Mucosa of descending colon (tissue), 3 donors: ENCODE measurements around the gene PUSL1. TPM values are rescaled to one million over a fixed set of nuclear protein-coding genes. Genes with fewer than 3 reads are reported as not detected.

Experiments
- ATAC-seq: fragments of 200-7000 bp; cut with Tn5 transposase; one replicate; pipeline ENCODE4 v1.9.1; 2020; ENCODE audit warnings: mild to moderate bottlenecking, moderate library complexity
- DNase-seq, 3 donors: peaks; one replicate each; pipeline ENCODE4 v3.0.0-alpha.2; 2020
- H3K36me3 ChIP-seq: fragments of 200-600 bp; one replicate; pipeline ENCODE4 v1.8.0; 2021; ENCODE audit warnings: low read depth, mild to moderate bottlenecking
- H3K4me1 ChIP-seq: fragments of 200-600 bp; one replicate; pipeline ENCODE4 v1.8.0; 2021; ENCODE audit warnings: low read depth, mild to moderate bottlenecking
- H3K4me3 ChIP-seq: fragments of 200-600 bp; one replicate; pipeline ENCODE4 v1.8.0; 2021; ENCODE audit warnings: mild to moderate bottlenecking
- H3K9me3 ChIP-seq: fragments of 200-600 bp; one replicate; pipeline ENCODE4 v1.8.0; 2021; ENCODE audit warnings: mild to moderate bottlenecking
- CTCF ChIP-seq: fragments of 200-600 bp; IDR thresholded peaks from one replicate; pipeline ENCODE4 v1.8.0; 2022; ENCODE audit warnings: antibody characterized with exemption, mild to moderate bottlenecking
- intact Hi-C, 2 donors: fragments of 100-400 bp; cut with DNase I in 1 of 2; cut with micrococcal nuclease in 1 of 2; formaldehyde crosslinking; loops; one replicate each; pipeline versions ENCODE4 v1.11.0 to v1.11.1; 2022; cut with DNase I, micrococcal nuclease
- total RNA-seq, 3 donors: library from RNA; stranded (reverse); fragmentation: NEBNext Ultra II Directional in 2 of 3; extraction: Animal tissue kit (Norgen Biotek cat#: 25700) in 2 of 3; gene quantifications; one replicate each; pipeline versions ENCODE4 v1.2.1 to v1.2.4, GENCODE V29; 2021 to 2023
- donor health status: DM: no; HTN: no; CAD: no; lungs with moderate emphysema.
- donor health status: DM: no; HTN: no; CAD: no.
- donor health status: DM: no; HTN: yes; CAD: no.

The PUSL1 gene
- total RNA-seq, 3 donors from 2014 or later: 12.4 to 15.9 (median 15.4) TPM

GRCh38 chr1:1346501-1346890 lies 38.1 kb downstream of the PUSL1 start:
- H3K4me3 ChIP-seq: no peak overlapping the region
- intact Hi-C loops: no loop called here
- no peak for ATAC-seq
- no peak for TF ChIP-seq CTCF
- H3K9me3 ChIP-seq: no peaks in the 10 kb centered on the region
- H3K4me1 ChIP-seq: peaks cover 29% of the 10 kb centered on the region
- DNase-seq: no peak
- H3K36me3 ChIP-seq: no peaks in the 10 kb centered on the region

- ATAC-seq (no peak), DNase-seq (no peak)
- intact Hi-C loops: no loop called here
- H3K4me3 ChIP-seq: no peak overlapping the region
- no peak for TF ChIP-seq CTCF
- H3K4me1 ChIP-seq: peaks cover 29% of the 10 kb centered on the region
- no peaks in the 10 kb centered on the region for H3K9me3 ChIP-seq
- no peaks in the 10 kb centered on the region for H3K36me3 ChIP-seq
These were observed 38.7 kb downstream of the PUSL1 start for GRCh38 chr1:1347026-1347595.

- Histone ChIP-seq H3K4me1 (peaks cover 29% of the 10 kb centered on the region), H3K9me3 (no peaks in the 10 kb centered on the region), H3K36me3 (no peaks in the 10 kb centered on the region), H3K4me3 (no peak overlapping the region)
- ATAC-seq (peak; percentile 67), DNase-seq (peak; percentile 81 to 83 (median 81))
- TF ChIP-seq CTCF: no peak
- intact Hi-C loops: no loop called here
These were observed 39.4 kb downstream of the PUSL1 start for GRCh38 chr1:1347663-1348419.

GRCh38 chr1:1348420-1349255 lies 40.2 kb downstream of the PUSL1 start:
- intact Hi-C loops: no loop called here
- Histone ChIP-seq H3K4me3 (peak overlapping the region; percentile 65), H3K36me3 (no peaks in the 10 kb centered on the region), H3K4me1 (peaks cover 31% of the 10 kb centered on the region), H3K9me3 (no peaks in the 10 kb centered on the region)
- peak in 2 of 3 donors; percentile 57 to 68 for DNase-seq
- no peak for TF ChIP-seq CTCF
- ATAC-seq: peak; percentile 4

DNA sequence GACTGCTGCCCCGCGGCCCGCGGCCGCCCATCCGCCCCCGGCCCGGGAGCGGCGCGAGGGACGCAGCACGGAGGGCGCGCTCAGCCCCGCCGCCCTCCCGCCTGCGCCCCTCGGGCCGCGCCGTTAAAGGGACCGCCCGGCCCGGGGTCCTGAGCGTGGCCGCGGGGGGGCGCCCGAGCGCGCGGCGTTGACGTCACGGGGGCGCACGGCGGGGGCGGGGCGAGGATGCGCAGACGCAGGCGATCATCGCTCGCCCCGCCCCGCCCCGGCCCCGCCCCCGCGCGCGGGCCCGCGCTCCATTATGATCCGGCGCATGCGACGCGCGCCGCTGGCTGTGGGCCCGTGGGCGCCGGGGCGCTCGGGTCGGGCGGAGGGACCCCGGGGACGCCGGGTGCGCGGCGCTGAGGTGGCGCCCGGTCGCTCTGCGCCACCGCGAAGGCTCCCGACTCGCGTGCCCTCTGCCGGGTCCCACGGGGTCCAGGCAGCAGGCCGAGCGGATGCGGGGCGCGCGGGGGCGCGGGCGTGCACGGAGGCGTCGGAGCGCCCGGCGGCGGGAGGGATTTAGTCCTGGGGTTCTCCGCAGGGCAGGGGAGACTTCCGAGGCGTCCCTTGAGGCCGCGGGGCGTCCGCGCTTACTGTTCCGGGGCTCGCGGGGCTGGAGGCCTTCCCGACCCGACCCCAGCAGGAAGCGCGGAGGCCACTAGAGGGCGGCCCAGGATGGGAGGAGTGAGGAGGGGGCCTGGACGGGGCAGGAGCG lies 41.0 kb downstream of the PUSL1 start, which contains the start of gene DVL1:
DVL1 (minus strand) TSS at position 163 of the 757 bp plus-strand sequence. CDS start 353 bp downstream, outside the sequence.
- peaks cover 34% of the 10 kb centered on the region for H3K4me1 ChIP-seq
- intact Hi-C loops: no loop called here
- TF ChIP-seq CTCF: no peak
- H3K36me3 ChIP-seq: no peaks in the 10 kb centered on the region
- H3K9me3 ChIP-seq: no peaks in the 10 kb centered on the region
- peak within 1 kb of the TSS; percentile 65 for H3K4me3 ChIP-seq
- DNase-seq (peak; percentile 72 to 84 (median 82)), ATAC-seq (peak; percentile 63)
